Activated CD8-positive, alpha-beta T cell treated with anti-CD3 and anti-CD28 coated beads for 36 hours (primary cell): ENCODE measurements around the gene AGBL4. TPM values are rescaled to one million over a fixed set of nuclear protein-coding genes. Genes with fewer than 3 reads are reported as not detected.

Experiments
- ATAC-seq: fragments of 200-7000 bp; cut with Tn5 transposase; one replicate; pipeline ENCODE4 v1.10.0; 2021; ENCODE audit warnings: mild to moderate bottlenecking, moderate library complexity
- CTCF ChIA-PET: fragments of 350-600 bp; sonication (Branson Sonifier 250); formaldehyde crosslinking; loops from one replicate; lab custom pipeline; 2021; ENCODE audit warnings: antibody characterized with exemption; lab: Charles Lee
- POLR2A ChIA-PET: fragments of 350-600 bp; sonication (Branson Sonifier 250); formaldehyde crosslinking; loops from one replicate; lab custom pipeline; 2021; ENCODE audit warnings: antibody characterized with exemption; lab: Charles Lee
- DNase-seq: peaks from one replicate; pipeline ENCODE4 v3.0.0-alpha.2; 2020
- H3K27ac Mint-ChIP-seq: one replicate; pipeline ENCODE4 v1.8.0; 2021; ENCODE audit warnings: mild to moderate bottlenecking, mixed read lengths
- H3K27me3 Mint-ChIP-seq: one replicate; pipeline ENCODE4 v1.8.0; 2021; ENCODE audit warnings: mixed read lengths
- H3K36me3 Mint-ChIP-seq: one replicate; pipeline ENCODE4 v1.8.0; 2021; ENCODE audit warnings: low read depth, mixed read lengths
- H3K4me1 Mint-ChIP-seq: one replicate; pipeline ENCODE4 v1.8.0; 2021; ENCODE audit warnings: low read depth, mixed read lengths
- H3K4me3 Mint-ChIP-seq: one replicate; pipeline ENCODE4 v1.8.0; 2021; ENCODE audit warnings: mild to moderate bottlenecking, moderate library complexity, mixed read lengths
- H3K9me3 Mint-ChIP-seq: one replicate; pipeline ENCODE4 v1.8.0; 2021; ENCODE audit warnings: mixed read lengths
- intact Hi-C: fragments of 100-400 bp; cut with micrococcal nuclease; formaldehyde crosslinking; loops from one replicate; pipeline ENCODE4 v1.10.0; 2022
- total RNA-seq, 2 experiments: library from RNA; stranded (reverse); gene quantifications; one replicate each; pipeline ENCODE4 v1.2.3, GENCODE V29; 2021
- TF ChIP-seq, protein P1 (sequence below): fragments of 200-600 bp; IDR thresholded peaks from one replicate; pipeline ENCODE4 v1.8.0; 2022; ENCODE audit warnings: antibody characterized with exemption, mild to moderate bottlenecking

Gene AGBL4
- total RNA-seq, 2 experiments from 2014 or later: 0.14 TPM; not detected in 1

DNA sequence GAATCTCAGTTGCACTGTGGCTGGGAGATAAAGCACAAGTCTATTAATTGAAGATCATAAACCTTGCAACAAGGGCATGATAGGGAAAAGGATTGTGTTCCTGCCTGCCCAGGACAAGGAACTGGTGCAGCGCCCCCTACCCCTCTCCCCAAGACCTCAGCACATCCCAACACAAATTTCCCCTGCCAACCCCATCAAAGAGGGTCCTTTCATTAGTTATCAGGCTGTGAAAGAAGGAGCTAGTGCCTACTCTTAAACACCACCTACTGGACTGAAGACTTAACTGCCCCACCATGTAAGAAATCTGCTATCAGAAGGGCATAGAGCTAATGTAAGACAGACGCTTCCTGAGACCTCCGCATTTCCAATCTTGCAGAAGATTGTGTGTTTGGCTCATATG is 372.6 kb downstream of the AGBL4 start:
- Mint-ChIP-seq H3K9me3 (peaks cover 8% of the 10 kb centered on the region), H3K4me1 (no peaks in the 10 kb centered on the region), H3K4me3 (no peak overlapping the region), H3K27ac (no peak overlapping the region), H3K36me3 (no peaks in the 10 kb centered on the region), H3K27me3 (no peaks in the 10 kb centered on the region)
- ATAC-seq (no peak), DNase-seq (no peak)
- POLR2A ChIA-PET: no interaction called here
- CTCF ChIA-PET: no interaction called here
- TF ChIP-seq, protein P1, sequence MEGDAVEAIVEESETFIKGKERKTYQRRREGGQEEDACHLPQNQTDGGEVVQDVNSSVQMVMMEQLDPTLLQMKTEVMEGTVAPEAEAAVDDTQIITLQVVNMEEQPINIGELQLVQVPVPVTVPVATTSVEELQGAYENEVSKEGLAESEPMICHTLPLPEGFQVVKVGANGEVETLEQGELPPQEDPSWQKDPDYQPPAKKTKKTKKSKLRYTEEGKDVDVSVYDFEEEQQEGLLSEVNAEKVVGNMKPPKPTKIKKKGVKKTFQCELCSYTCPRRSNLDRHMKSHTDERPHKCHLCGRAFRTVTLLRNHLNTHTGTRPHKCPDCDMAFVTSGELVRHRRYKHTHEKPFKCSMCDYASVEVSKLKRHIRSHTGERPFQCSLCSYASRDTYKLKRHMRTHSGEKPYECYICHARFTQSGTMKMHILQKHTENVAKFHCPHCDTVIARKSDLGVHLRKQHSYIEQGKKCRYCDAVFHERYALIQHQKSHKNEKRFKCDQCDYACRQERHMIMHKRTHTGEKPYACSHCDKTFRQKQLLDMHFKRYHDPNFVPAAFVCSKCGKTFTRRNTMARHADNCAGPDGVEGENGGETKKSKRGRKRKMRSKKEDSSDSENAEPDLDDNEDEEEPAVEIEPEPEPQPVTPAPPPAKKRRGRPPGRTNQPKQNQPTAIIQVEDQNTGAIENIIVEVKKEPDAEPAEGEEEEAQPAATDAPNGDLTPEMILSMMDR: no peak
- intact Hi-C loops: no loop called here

DNA sequence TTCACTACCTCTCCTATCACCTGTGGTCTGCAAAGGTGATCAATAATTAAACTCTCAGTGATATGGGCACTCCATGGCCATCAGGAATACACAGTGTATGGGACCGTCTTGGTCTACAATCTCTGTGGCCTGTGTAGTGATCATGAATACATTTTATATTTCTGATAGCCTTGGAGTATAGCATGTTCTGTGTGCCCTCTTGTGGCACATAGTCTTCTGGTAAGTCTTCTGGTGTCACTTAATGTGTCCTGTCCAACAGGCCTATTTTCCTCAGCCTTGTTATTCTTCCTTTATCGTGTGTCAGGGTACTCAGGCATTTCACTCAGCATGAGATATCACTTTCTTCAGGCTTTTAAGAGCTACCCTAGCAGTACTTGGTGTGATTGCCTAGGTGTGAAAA is 393.6 kb downstream of the AGBL4 start:
- ATAC-seq: no peak
- TF ChIP-seq, protein P1: no peak
- POLR2A ChIA-PET: no interaction called here
- H3K27ac Mint-ChIP-seq: no peak overlapping the region
- CTCF ChIA-PET: no interaction called here
- H3K4me1 Mint-ChIP-seq: no peaks in the 10 kb centered on the region
- intact Hi-C loops: no loop called here
- no peak overlapping the region for H3K4me3 Mint-ChIP-seq
- DNase-seq: no peak
- no peaks in the 10 kb centered on the region for H3K36me3 Mint-ChIP-seq
- no peaks in the 10 kb centered on the region for H3K27me3 Mint-ChIP-seq
- H3K9me3 Mint-ChIP-seq: no peaks in the 10 kb centered on the region

DNA sequence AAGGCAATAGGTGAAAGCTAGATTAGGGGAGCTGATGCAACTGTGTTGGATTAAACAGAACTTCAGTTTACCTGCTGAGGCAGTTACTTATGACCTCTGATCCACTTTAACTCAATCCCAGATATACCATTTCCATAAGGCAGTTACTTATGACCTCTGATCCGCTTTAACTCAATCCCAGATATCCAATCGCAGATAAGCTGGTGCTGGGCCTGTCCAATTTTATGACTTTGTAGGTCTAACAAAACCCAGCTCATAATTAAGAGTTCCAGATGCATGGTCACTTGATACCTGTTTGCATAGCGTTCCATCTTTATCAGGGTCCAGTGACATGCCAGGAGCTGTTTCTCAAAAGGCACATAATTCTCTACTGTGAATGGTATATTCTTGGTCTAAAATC is 396.0 kb downstream of the AGBL4 start:
- H3K27me3 Mint-ChIP-seq: no peaks in the 10 kb centered on the region
- H3K9me3 Mint-ChIP-seq: peaks cover under 1% of the 10 kb centered on the region
- ChIA-PET CTCF (no interaction called here), POLR2A (no interaction called here)
- TF ChIP-seq, protein P1: no peak
- no peak for DNase-seq
- H3K4me3 Mint-ChIP-seq: no peak overlapping the region
- intact Hi-C loops: no loop called here
- H3K36me3 Mint-ChIP-seq: no peaks in the 10 kb centered on the region
- no peak overlapping the region for H3K27ac Mint-ChIP-seq
- no peaks in the 10 kb centered on the region for H3K4me1 Mint-ChIP-seq
- ATAC-seq: no peak

DNA sequence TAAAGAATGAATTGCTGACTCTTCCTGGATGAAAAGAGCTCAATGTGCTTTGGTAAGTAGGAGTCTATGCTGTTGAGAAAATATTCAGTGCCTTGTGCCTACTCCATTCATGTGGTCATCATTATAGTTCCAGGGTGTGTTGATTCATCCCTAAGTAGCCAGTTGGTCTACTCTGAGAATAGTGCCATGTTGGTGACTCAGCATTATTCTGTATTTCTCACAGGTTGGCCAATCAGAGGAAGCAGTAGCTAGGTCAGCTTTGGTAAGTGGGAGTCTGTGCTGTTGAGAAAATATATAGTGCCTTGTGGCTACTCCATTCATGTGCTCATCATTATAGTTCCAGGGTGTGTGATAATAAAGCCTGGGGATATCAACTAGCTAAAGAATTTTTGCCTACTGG is 397.3 kb downstream of the AGBL4 start:
- TF ChIP-seq, protein P1: no peak
- DNase-seq: no peak
- POLR2A ChIA-PET: no interaction called here
- intact Hi-C loops: no loop called here
- H3K4me1 Mint-ChIP-seq: no peaks in the 10 kb centered on the region
- CTCF ChIA-PET: no interaction called here
- peaks cover 3% of the 10 kb centered on the region for H3K9me3 Mint-ChIP-seq
- no peak overlapping the region for H3K4me3 Mint-ChIP-seq
- H3K27me3 Mint-ChIP-seq: no peaks in the 10 kb centered on the region
- H3K36me3 Mint-ChIP-seq: no peaks in the 10 kb centered on the region
- no peak for ATAC-seq
- no peak overlapping the region for H3K27ac Mint-ChIP-seq

DNA sequence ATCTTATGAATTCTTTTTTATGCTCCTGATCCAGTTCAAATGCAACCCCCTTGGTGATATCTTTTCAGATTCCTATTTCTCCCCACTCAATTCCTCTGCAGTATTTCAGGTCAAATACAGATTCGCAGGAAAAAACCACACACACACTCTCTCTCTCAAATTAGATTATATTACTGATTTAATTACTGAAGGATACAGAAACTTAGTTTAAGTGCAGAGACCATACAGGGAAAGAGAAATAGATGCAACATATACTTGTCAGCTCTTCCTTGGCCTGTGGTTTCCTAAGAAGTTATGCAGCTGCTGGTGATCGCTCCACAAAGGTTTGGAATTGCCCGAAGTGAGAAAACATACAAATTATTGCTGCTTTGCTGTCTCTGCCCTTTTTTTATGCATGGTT is 400.9 kb downstream of the AGBL4 start:
- intact Hi-C loops: no loop called here
- ATAC-seq (no peak), DNase-seq (no peak)
- peaks cover 10% of the 10 kb centered on the region for H3K9me3 Mint-ChIP-seq
- H3K27ac Mint-ChIP-seq: no peak overlapping the region
- H3K27me3 Mint-ChIP-seq: no peaks in the 10 kb centered on the region
- ChIA-PET POLR2A (no interaction called here), CTCF (no interaction called here)
- H3K4me1 Mint-ChIP-seq: no peaks in the 10 kb centered on the region
- no peak overlapping the region for H3K4me3 Mint-ChIP-seq
- H3K36me3 Mint-ChIP-seq: no peaks in the 10 kb centered on the region
- TF ChIP-seq, protein P1: no peak
